ENCODE measurements around the gene CCDC9B. TPM values are rescaled to one million over a fixed set of nuclear protein-coding genes. Genes with fewer than 3 reads are reported as not detected.

CCDC9B gene
- 2.7 and 2.9 TPM in 2 replicates for total RNA-seq

DNA sequence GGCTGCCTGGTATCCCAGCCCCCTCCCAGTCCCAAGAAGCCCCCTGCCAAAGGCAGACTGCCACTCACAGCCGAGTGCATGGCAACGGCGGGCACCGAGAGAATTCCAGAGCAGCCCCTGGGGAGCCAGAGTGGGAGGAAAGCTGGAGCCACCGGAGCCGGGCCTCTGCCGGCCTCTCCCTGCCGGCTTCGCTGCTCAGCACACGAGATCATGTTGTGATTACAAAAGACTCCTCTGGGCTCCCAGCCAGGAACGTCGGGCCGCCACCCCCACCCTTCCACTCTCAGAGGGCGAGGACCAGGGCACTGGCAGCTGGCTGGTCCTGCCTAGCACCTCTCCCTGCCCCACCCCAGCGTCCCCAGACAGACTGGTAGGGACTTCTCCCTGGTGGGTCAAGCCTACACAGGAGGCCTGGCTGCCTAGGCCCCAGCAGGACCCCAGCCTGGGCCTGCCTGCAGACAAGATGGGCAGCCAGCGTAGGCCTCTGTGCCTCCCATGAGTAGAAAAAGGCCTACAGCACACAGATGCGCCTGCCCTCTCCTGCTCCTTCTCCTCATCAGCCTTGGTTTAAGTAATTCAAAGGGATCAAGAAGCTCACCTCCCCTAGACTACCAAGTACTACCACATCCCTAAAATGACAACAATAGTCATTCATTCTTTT lies at the start of gene CCDC9B:
TSS of gene CCDC9B (minus strand) at position 200 of the 661 bp plus-strand sequence. CDS start at position 80, 120 bp downstream.

DNA sequence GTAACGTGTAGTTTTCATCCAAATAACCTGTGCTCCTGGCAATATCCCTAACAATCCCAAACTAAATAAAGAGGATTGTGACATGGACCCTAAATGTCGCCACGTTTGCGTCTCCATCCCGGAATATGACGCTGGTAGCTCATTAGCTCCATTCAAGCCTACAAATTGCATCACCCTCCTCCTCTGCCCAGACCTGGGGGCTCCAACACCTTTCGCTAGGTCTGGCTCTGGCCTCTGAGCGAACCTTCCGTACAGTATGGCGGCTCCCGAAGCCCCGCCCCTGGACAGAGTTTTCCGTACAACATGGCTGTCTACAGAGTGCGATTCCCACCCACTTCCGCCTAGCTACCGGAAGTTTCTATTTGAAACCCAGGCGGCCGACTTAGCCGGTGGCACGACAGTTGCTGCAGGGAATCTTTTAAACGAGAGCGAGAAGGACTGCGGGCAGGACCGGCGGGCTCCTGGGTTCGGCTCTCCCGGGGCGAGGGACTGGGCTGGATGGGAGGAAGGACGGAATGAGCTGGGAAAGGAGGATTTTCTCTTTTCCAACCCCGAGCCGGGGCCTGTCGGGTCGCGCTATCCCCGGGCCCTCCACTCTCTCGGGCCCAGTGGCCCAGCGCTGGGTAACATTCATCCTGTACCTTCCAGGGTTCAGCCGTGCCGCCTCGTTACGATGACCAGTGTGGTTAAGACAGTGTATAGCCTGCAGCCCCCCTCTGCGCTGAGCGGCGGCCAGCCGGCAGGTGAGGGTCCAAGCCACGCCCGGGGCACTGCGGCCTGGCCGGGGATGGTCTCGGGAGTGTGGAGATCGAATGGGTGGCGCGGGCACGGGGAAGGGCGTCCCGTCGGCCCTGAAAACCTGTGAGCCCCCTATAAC lies 42.1 kb upstream of the CCDC9B start, which contains the start of gene KNSTRN:
TSS of gene KNSTRN (plus strand) at position 142 of the 877 bp plus-strand sequence. CDS start at position 257, 115 bp downstream.

DNA sequence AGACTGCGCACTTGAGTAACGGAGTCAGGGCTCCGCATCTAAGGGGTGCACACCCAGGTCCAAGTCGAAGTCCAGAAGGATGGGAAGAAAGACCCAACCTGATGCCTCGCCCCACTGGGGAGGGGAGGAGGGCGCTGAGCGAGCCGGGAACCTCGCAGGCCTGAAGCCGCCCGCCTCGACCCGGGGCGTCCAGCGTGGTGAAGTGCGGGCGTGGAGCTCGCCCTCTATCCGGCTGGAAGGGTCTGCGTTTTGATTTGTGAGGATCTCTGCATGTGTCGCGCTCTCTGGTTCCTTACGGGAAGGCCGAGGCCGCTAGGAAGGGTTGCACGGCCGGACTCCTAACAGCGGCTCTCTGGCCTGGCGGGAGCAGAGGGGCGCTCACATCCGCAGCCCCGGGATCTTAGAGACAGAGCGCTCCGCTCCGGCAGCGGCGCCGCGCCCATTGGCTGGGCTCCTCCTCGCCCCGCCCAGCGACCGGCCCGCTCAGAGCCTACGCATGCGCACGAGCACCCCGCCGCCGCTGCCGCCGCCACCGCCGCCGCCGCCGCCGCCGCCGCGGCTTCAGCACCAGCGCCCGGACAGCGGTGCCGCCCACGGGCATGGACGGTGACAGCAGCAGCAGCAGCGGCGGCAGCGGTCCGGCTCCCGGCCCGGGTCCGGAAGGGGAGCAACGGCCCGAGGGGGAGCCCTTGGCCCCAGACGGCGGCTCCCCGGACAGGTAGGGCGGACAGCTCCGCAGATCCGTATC lies 17.2 kb upstream of the CCDC9B start, which contains the start of gene DISP2:
TSS of gene DISP2 (plus strand) at position 497 of the 748 bp plus-strand sequence. CDS start at position 600, 103 bp downstream.

DNA sequence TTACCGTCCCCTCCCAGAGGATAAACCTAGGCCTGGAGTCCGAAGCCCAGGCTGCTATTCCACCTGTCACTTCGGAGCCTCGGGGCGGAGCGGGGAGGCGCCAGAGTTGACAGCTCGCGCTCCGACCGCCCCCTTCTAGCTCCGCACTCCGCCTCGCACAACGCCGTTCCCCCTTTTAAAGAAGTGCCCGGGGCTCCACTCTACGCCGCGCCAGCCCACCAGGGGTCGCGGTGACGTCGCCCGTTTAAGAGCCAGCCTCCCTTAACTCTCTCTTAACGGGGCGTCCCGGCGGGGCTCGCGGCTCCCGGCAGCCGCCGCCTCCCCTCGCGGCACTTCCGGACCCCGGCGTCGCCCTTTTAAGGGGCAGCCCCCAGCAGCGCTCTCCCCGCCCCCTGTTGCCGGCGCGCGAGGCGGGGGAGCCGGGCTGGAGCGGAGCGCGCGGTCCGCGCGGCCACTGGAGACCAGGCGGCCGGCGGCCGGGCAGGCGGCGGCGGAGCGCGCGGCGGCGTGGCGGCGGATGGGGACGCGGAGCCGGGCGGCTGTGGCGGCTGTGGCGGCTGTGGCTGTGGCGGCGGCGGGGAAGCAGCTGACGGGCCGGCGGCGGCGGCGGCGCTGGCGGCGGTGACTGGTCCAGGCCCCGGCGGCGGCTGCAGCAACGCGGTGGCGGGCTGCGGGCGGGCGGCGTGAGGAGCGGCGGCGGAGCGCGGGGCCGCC lies 17.3 kb downstream of the CCDC9B start, which contains the start of gene INAFM2:
TSS of gene INAFM2 (plus strand) at position 454 of the 714 bp plus-strand sequence. CDS start 364 bp downstream, outside the sequence.

DNA sequence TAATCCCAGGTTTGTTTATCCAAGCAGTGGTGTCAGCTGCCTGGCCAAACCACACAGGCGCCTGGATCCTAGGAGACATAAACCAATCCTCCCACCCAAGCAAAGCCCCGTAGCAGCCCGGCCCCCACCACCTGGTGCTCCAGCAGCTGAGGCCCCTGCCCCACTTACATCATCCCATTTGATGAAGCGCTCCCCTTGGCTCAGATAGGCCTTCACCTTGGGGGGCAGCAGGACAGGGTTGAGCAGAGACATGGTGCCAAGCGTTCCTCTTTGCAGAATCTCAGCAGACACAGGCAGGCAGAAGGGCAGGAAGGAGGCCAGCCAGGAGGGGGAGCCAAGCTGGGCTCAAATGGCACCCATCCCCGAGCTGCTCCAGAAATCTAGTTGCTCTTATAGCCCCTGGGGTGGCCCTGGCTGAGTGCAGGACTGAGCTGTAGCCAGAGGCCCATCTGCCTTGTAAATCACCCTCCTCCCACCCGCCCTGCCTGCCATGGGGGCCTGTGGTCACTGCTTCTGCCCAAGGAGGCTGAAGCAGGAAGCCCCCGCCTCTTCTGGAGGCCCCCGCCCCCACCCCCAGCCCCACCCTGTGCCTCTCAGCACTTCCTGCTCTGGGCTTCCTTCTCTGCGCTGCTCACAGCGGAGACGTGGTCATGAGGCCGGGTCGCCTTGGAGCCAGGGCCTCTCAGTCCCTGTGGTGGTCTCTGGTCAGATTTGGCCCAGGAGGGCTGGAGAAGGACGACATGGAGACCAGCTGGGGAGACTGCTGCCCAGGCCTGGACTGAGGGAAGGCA lies 33.1 kb downstream of the CCDC9B start, which contains the start of gene PLCB2:
TSS of gene PLCB2 (minus strand) at position 515 of the 791 bp plus-strand sequence. CDS start at position 252, 263 bp downstream.

DNA sequence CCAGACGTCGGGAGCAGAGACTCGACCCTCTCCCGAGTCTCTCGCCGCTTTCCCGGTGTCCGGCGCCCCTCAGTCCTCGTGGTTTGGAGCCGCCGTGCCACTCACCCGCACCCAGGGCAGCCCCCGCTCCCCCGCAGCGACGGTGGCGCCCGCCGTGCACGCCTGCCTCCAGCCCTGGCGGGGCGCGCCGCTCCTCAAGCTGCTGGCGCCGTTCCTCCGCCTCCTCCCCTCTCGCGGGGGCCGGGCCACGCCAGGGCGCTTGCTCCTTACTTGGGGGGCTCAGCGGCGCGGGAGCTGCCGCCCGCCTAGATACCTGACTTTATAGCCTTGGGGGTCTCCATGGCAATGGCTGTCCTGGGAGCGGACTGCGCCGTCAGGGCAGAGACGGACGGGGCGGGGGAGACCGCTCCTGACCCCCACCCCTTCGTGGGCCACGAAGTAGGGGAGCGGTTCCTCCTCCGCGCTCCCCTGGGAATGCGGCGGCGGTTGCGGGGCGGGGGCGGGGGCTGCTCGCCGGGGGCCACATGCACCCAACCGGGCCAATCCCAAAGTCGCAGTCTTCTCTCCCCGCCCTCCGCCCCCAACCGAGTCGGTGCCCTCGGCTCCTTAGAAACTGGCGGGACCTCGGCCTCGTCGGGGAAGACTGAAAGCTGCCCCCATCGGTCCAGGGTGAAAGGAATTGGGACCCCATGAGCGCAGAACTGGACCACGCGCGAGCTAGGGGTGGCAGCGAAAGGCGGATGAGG lies 57.7 kb downstream of the CCDC9B start, which contains the start of gene ANKRD63:
TSS of gene ANKRD63 (minus strand) at position 196 of the 746 bp plus-strand sequence. CDS start 478 bp downstream, outside the sequence.

Other genes with a start within 250 kb of the CCDC9B start
- gene BMF, start 232.1 kb downstream of the CCDC9B start, total RNA-seq = under 0.01 and 0.20 TPM in 2 replicates
- gene BUB1B, start 179.9 kb downstream of the CCDC9B start, total RNA-seq = 18.4 and 40.1 TPM in 2 replicates
- not detected in 2 replicates for gene PAK6, start 101.9 kb downstream of the CCDC9B start, total RNA-seq
- gene ANKRD63, start 57.9 kb downstream of the CCDC9B start, total RNA-seq = not detected in 2 replicates
- 0.73 and 0.78 TPM in 2 replicates for gene PLCB2, start 33.0 kb downstream of the CCDC9B start, total RNA-seq
- 2.6 and 7.2 TPM in 2 replicates for gene INAFM2, start 17.2 kb downstream of the CCDC9B start, total RNA-seq
- gene PHGR1, start 10.1 kb upstream of the CCDC9B start, total RNA-seq = not detected in 2 replicates
- gene DISP2, start 17.3 kb upstream of the CCDC9B start, total RNA-seq = under 0.01 and 0.20 TPM in 2 replicates
- gene KNSTRN, start 41.8 kb upstream of the CCDC9B start, total RNA-seq = 46.3 and 82.5 TPM in 2 replicates
- 37.5 and 38.9 TPM in 2 replicates for gene IVD, start 64.9 kb upstream of the CCDC9B start, total RNA-seq
- gene BAHD1, start 100.0 kb upstream of the CCDC9B start, total RNA-seq = 8.5 and 10.9 TPM in 2 replicates
- gene CHST14, start 130.0 kb upstream of the CCDC9B start, total RNA-seq = 9.6 and 10.0 TPM in 2 replicates
- 15.2 and 39.3 TPM in 2 replicates for gene CCDC32, start 224.1 kb upstream of the CCDC9B start, total RNA-seq
- 11.8 and 12.3 TPM in 2 replicates for gene RPUSD2, start 228.4 kb upstream of the CCDC9B start, total RNA-seq

All from subcutaneous preadipocyte (primary cell).